Karpas-422 (cell line): Measurements from ENCODE around the gene FERMT2. TPM values are rescaled to one million over a fixed set of nuclear protein-coding genes. Genes with fewer than 3 reads are reported as not detected.
"Not testable (repeated sequence)": the region's sequence is repeated elsewhere in the genome, so short reads cannot be mapped to it uniquely, and the experiment has no call there.

Source experiments
- DNase-seq: peaks from one replicate; pipeline ENCODE4 v3.0.0-alpha.2; 2015
- H2AFZ ChIP-seq: fragments of 200-600 bp; sonication (generic); 2 replicates; pipeline ENCODE4 v1.6.1; 2014; ENCODE audit warnings: antibody characterized with exemption, low read length, mixed read lengths
- H3K27ac ChIP-seq: fragments of 200-600 bp; sonication (generic); 2 replicates; pipeline ENCODE4 v1.5.1; 2014; ENCODE audit warnings: mild to moderate bottlenecking, low read length, moderate library complexity
- H3K27me3 ChIP-seq: fragments of 200-600 bp; sonication (generic); 2 replicates; pipeline ENCODE4 v1.6.1; 2014; ENCODE audit warnings: low read length, mixed read lengths
- H3K36me3 ChIP-seq: fragments of 200-600 bp; sonication (generic); 2 replicates; pipeline ENCODE4 v1.6.1; 2014; ENCODE audit warnings: low read length, mixed read lengths; ENCODE audit not compliant: insufficient read depth
- H3K4me1 ChIP-seq: fragments of 200-600 bp; sonication (generic); 2 replicates; pipeline ENCODE4 v1.6.1; 2014; ENCODE audit warnings: mild to moderate bottlenecking, low read length, mixed read lengths
- H3K4me2 ChIP-seq: fragments of 200-600 bp; sonication (generic); 2 replicates; pipeline ENCODE4 v1.6.1; 2014; ENCODE audit warnings: low read length, low read depth, mild to moderate bottlenecking; ENCODE audit not compliant: poor library complexity, severe bottlenecking
- H3K4me3 ChIP-seq: fragments of 200-600 bp; sonication (generic); 2 replicates; pipeline ENCODE4 v1.5.1; 2014; ENCODE audit warnings: mild to moderate bottlenecking, antibody characterized with exemption, low read length, mixed read lengths
- H3K79me2 ChIP-seq: fragments of 200-600 bp; sonication (generic); 2 replicates; pipeline ENCODE4 v1.6.1; 2014; ENCODE audit warnings: mild to moderate bottlenecking, low read length, mixed read lengths
- H3K9ac ChIP-seq: fragments of 200-600 bp; sonication (generic); 2 replicates; pipeline ENCODE4 v1.6.0; 2014; ENCODE audit warnings: low read length
- H3K9me2 ChIP-seq: fragments of 200-600 bp; sonication (generic), shearing (Covaris generic); replicated peaks from 2 replicates; pipeline ENCODE4 v1.6.0; 2014; ENCODE audit warnings: mild to moderate bottlenecking, low read length, moderate library complexity; ENCODE audit not compliant: insufficient read depth
- H3K9me3 ChIP-seq: fragments of 300-700, 200-600 bp; sonication (generic); 2 replicates; pipeline ENCODE4 v1.6.1; 2014; ENCODE audit warnings: low read length, mixed read lengths
- H4K20me1 ChIP-seq: fragments of 200-600 bp; sonication (generic); 2 replicates; pipeline ENCODE4 v1.6.1; 2014; ENCODE audit warnings: mild to moderate bottlenecking, antibody characterized with exemption, low read length, low read depth; ENCODE audit not compliant: insufficient read depth
- total RNA-seq: library from RNA; depleted of rRNA; stranded (reverse); fragments of >200 nt; shearing (Covaris generic); gene quantifications from 2 replicates; pipeline ENCODE4 v1.2.3, GENCODE V29; 2014; ENCODE audit warnings: low replicate concordance

FERMT2 gene
- total RNA-seq, 1 experiment from 2014 or later = 0.34 TPM

GRCh38 chr14:52920411-52920810 lies 30.4 kb downstream of the FERMT2 start:
- not testable (repeated sequence) for H3K27ac ChIP-seq, H3K4me1 ChIP-seq, H3K36me3 ChIP-seq, H3K4me2 ChIP-seq, H3K27me3 ChIP-seq, H2AFZ ChIP-seq, H3K9me2 ChIP-seq, H3K4me3 ChIP-seq, H4K20me1 ChIP-seq, H3K9ac ChIP-seq, H3K9me3 ChIP-seq, DNase-seq, H3K79me2 ChIP-seq

GRCh38 chr14:52919971-52920370 lies 30.9 kb downstream of the FERMT2 start:
- Histone ChIP-seq H4K20me1 (no peaks in the 10 kb centered on the region), H3K4me1 (no peaks in the 10 kb centered on the region), H3K4me2 (no peak overlapping the region), H3K9ac (no peak overlapping the region), H3K4me3 (no peak overlapping the region), H3K27me3 (no peaks in the 10 kb centered on the region), H3K27ac (no peak overlapping the region), H2AFZ (no peak overlapping the region), H3K9me2 (no peaks in the 10 kb centered on the region), H3K79me2 (no peaks in the 10 kb centered on the region), H3K36me3 (no peaks in the 10 kb centered on the region), H3K9me3 (no peaks in the 10 kb centered on the region)
- DNase-seq = no peak

GRCh38 chr14:52918486-52918885 lies 32.4 kb downstream of the FERMT2 start:
- H2AFZ ChIP-seq = no peak overlapping the region
- no peak for DNase-seq
- H3K9me2 ChIP-seq = no peaks in the 10 kb centered on the region
- no peak overlapping the region for H3K27ac ChIP-seq
- no peak overlapping the region for H3K9ac ChIP-seq
- no peaks in the 10 kb centered on the region for H3K27me3 ChIP-seq
- H3K4me1 ChIP-seq = no peaks in the 10 kb centered on the region
- H3K36me3 ChIP-seq = no peaks in the 10 kb centered on the region
- H3K4me2 ChIP-seq = no peak overlapping the region
- H3K79me2 ChIP-seq = no peaks in the 10 kb centered on the region
- H3K9me3 ChIP-seq = no peaks in the 10 kb centered on the region
- no peak overlapping the region for H3K4me3 ChIP-seq
- H4K20me1 ChIP-seq = no peaks in the 10 kb centered on the region

DNA sequence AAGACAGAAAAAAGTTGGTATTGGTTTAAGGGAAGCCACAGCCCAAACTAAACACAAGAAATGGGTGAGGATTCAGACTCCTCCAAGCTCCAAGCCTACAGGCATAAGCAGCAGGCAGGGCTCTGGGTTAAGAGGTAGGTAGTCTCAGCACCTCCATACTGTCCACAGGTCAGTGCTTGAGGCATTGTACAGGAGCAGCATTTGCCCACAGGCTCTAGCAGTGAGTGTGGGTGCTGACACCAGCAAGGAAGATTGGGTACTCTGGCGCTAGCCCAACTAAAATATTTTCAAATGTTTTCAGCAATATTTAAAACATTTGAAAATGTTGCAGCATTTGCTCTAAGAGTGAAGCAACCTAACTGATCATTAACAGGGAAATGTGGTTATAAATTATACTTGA lies 33.1 kb downstream of the FERMT2 start:
- H3K9ac ChIP-seq = no peak overlapping the region
- no peaks in the 10 kb centered on the region for H4K20me1 ChIP-seq
- no peak for DNase-seq
- no peak overlapping the region for H3K4me3 ChIP-seq
- no peaks in the 10 kb centered on the region for H3K9me2 ChIP-seq
- no peaks in the 10 kb centered on the region for H3K4me1 ChIP-seq
- no peak overlapping the region for H3K27ac ChIP-seq
- no peaks in the 10 kb centered on the region for H3K9me3 ChIP-seq
- no peak overlapping the region for H3K4me2 ChIP-seq
- H3K27me3 ChIP-seq = no peaks in the 10 kb centered on the region
- no peaks in the 10 kb centered on the region for H3K79me2 ChIP-seq
- no peaks in the 10 kb centered on the region for H3K36me3 ChIP-seq
- H2AFZ ChIP-seq = no peak overlapping the region

GRCh38 chr14:52914295-52914694 lies 36.6 kb downstream of the FERMT2 start:
- Histone ChIP-seq H3K27ac (no peak overlapping the region), H3K9ac (no peak overlapping the region), H4K20me1 (no peaks in the 10 kb centered on the region), H3K36me3 (no peaks in the 10 kb centered on the region), H3K79me2 (no peaks in the 10 kb centered on the region), H2AFZ (no peak overlapping the region), H3K9me2 (no peaks in the 10 kb centered on the region), H3K4me1 (no peaks in the 10 kb centered on the region), H3K9me3 (no peaks in the 10 kb centered on the region), H3K4me2 (no peak overlapping the region), H3K27me3 (no peaks in the 10 kb centered on the region), H3K4me3 (no peak overlapping the region)
- DNase-seq = no peak

- Histone ChIP-seq H3K9ac (no peak overlapping the region), H3K27me3 (no peaks in the 10 kb centered on the region), H3K27ac (no peak overlapping the region), H3K9me2 (no peaks in the 10 kb centered on the region), H3K4me2 (no peak overlapping the region), H3K9me3 (no peaks in the 10 kb centered on the region), H4K20me1 (no peaks in the 10 kb centered on the region), H3K79me2 (no peaks in the 10 kb centered on the region), H2AFZ (no peak overlapping the region), H3K4me3 (no peak overlapping the region), H3K36me3 (no peaks in the 10 kb centered on the region), H3K4me1 (no peaks in the 10 kb centered on the region)
- no peak for DNase-seq
Measured at GRCh38 chr14:52913271-52913670, 37.6 kb downstream of the FERMT2 start.

DNA sequence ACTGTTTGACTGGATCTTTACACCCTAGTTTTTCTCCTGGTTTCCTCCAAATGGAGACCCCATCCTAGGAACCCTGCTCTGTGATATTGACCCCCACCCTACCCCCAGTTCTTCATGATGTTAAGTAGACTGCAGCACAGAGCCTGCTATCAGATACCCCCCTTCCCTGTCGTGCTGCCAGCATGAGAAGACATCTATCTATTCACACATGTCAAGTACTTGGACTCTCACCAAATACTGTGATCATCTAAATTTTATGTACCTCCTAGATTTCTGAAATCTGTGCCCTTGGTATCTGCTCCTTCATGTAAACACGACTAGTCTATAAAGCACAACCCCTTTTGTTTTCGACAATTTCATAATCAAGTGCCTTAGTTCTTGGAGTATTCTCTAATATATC lies 38.9 kb downstream of the FERMT2 start:
- Histone ChIP-seq H3K36me3 (no peaks in the 10 kb centered on the region), H3K4me3 (no peak overlapping the region), H3K79me2 (no peaks in the 10 kb centered on the region), H3K9me2 (no peaks in the 10 kb centered on the region), H3K9me3 (no peaks in the 10 kb centered on the region), H3K9ac (no peak overlapping the region), H3K27ac (no peak overlapping the region), H3K4me2 (no peak overlapping the region), H4K20me1 (no peaks in the 10 kb centered on the region), H3K4me1 (no peaks in the 10 kb centered on the region), H2AFZ (no peak overlapping the region), H3K27me3 (no peaks in the 10 kb centered on the region)
- DNase-seq = no peak

DNA sequence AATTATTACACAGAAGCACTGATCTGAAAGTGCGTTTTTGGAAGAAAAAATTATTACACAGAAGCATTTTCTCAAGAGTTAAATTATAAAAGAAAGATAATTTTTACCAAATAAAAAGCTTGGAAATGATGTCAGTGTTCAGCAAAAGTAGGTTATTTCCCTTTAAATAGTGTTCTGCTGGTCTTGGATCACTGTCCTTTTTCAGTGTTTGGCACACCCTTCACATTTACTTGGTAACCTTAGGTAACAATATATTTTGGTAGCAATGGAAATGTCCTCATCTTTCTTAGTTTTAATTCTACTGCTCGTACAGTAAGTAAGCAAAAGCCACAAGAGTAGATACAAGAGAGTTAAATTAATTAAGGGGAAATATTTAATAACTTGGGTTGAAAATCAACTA lies 40.3 kb downstream of the FERMT2 start:
- Histone ChIP-seq H4K20me1 (no peaks in the 10 kb centered on the region), H3K9me2 (no peaks in the 10 kb centered on the region), H3K4me3 (no peak overlapping the region), H3K27me3 (no peaks in the 10 kb centered on the region), H3K79me2 (no peaks in the 10 kb centered on the region), H3K4me1 (no peaks in the 10 kb centered on the region), H3K9me3 (no peaks in the 10 kb centered on the region), H3K27ac (no peak overlapping the region), H3K4me2 (no peak overlapping the region), H2AFZ (no peak overlapping the region), H3K9ac (no peak overlapping the region), H3K36me3 (no peaks in the 10 kb centered on the region)
- no peak for DNase-seq

- Histone ChIP-seq H3K27ac (no peak overlapping the region), H3K9ac (no peak overlapping the region)
Measured at GRCh38 chr14:52907949-52908348, 42.9 kb downstream of the FERMT2 start.

More at GRCh38 chr14:52907949-52908348, 42.9 kb downstream of the FERMT2 start:
- Histone ChIP-seq H3K79me2 (no peaks in the 10 kb centered on the region), H3K27me3 (no peaks in the 10 kb centered on the region), H2AFZ (no peak overlapping the region), H3K36me3 (no peaks in the 10 kb centered on the region), H3K4me2 (no peak overlapping the region), H4K20me1 (no peaks in the 10 kb centered on the region), H3K4me3 (no peak overlapping the region), H3K9me2 (no peaks in the 10 kb centered on the region), H3K9me3 (no peaks in the 10 kb centered on the region), H3K4me1 (no peaks in the 10 kb centered on the region)
- no peak for DNase-seq
